Left ventricle myocardium inferior (tissue), 1 donor: ENCODE measurements around the gene GSC. TPM values are rescaled to one million over a fixed set of nuclear protein-coding genes. Genes with fewer than 3 reads are reported as not detected.

Experiments
- DNase-seq: peaks from one replicate; pipeline ENCODE4 v3.0.0-alpha.2; 2020
- H3K27ac ChIP-seq: fragments of 200-600 bp; replicated peaks from 2 replicates; pipeline ENCODE4 v1.8.0; 2021
- H3K27me3 ChIP-seq: fragments of 200-600 bp; 2 replicates; pipeline ENCODE4 v1.8.0; 2021; ENCODE audit warnings: low read depth
- H3K36me3 ChIP-seq: fragments of 200-600 bp; 2 replicates; pipeline ENCODE4 v1.8.0; 2021
- H3K4me1 ChIP-seq: fragments of 200-600 bp; 2 replicates; pipeline ENCODE4 v1.8.0; 2021
- H3K4me3 ChIP-seq: fragments of 200-600 bp; 2 replicates; pipeline ENCODE4 v1.8.0; 2021; ENCODE audit warnings: mild to moderate bottlenecking, moderate library complexity
- H3K9me3 ChIP-seq: fragments of 200-600 bp; replicated peaks from 2 replicates; pipeline ENCODE4 v1.8.0; 2021
- CTCF ChIP-seq: fragments of 200-600 bp; IDR thresholded peaks from 2 replicates; pipeline ENCODE4 v1.8.0; 2021; ENCODE audit warnings: antibody characterized with exemption, mild to moderate bottlenecking, borderline replicate concordance
- intact Hi-C: fragments of 100-400 bp; cut with micrococcal nuclease; formaldehyde crosslinking; loops from one replicate; pipeline ENCODE4 v1.11.0; 2022
- total RNA-seq: library from RNA; stranded (reverse); fragmentation: NEBNext Ultra II Directional; extraction: Animal tissue kit (Norgen Biotek cat#: 25700); gene quantifications from one replicate; pipeline ENCODE4 v1.2.1, GENCODE V29; 2021
- donor health status: DM: no; HTN: yes; CAD: no; lungs with severe emphysema.

The GSC gene
- total RNA-seq, 1 donor from 2014 or later, result 0.66 TPM

GRCh38 chr14:94767321-94767878 lies 2.5 kb downstream of the GSC start:
- H3K36me3 ChIP-seq, result no peaks in the 10 kb centered on the region
- DNase-seq, result no peak
- H3K27me3 ChIP-seq, result peaks cover 100% of the 10 kb centered on the region
- TF ChIP-seq CTCF, result no peak
- no peak overlapping the region for H3K27ac ChIP-seq
- no peak overlapping the region for H3K4me3 ChIP-seq
- intact Hi-C loops, result no loop called here
- H3K9me3 ChIP-seq, result no peaks in the 10 kb centered on the region
- H3K4me1 ChIP-seq, result peaks cover 30% of the 10 kb centered on the region

- Histone ChIP-seq H3K9me3 (no peaks in the 10 kb centered on the region), H3K36me3 (no peaks in the 10 kb centered on the region), H3K4me3 (no peak overlapping the region), H3K27ac (no peak overlapping the region), H3K4me1 (peaks cover 15% of the 10 kb centered on the region), H3K27me3 (peaks cover 100% of the 10 kb centered on the region)
- TF ChIP-seq CTCF, result no peak
- DNase-seq, result no peak
- intact Hi-C loops, result no loop called here
Observed at GRCh38 chr14:94764573-94764972, 5.3 kb downstream of the GSC start.

GRCh38 chr14:94762431-94762830 lies 7.5 kb downstream of the GSC start:
- Histone ChIP-seq H3K27me3 (peaks cover 100% of the 10 kb centered on the region), H3K27ac (peak overlapping the region; percentile 38)
- no peak for TF ChIP-seq CTCF

GRCh38 chr14:94761997-94762377 lies 7.9 kb downstream of the GSC start:
- no peaks in the 10 kb centered on the region for H3K36me3 ChIP-seq
- H3K4me1 ChIP-seq, result no peaks in the 10 kb centered on the region
- intact Hi-C loops, result no loop called here
- no peak for TF ChIP-seq CTCF
- peak overlapping the region; percentile 38 for H3K27ac ChIP-seq
- DNase-seq, result no peak
- no peaks in the 10 kb centered on the region for H3K9me3 ChIP-seq
- H3K4me3 ChIP-seq, result no peak overlapping the region
- H3K27me3 ChIP-seq, result peaks cover 100% of the 10 kb centered on the region

More at GRCh38 chr14:94762431-94762830, 7.5 kb downstream of the GSC start:
- no peak for DNase-seq
- intact Hi-C loops, result no loop called here
- Histone ChIP-seq H3K4me3 (no peak overlapping the region), H3K9me3 (no peaks in the 10 kb centered on the region), H3K4me1 (no peaks in the 10 kb centered on the region), H3K36me3 (no peaks in the 10 kb centered on the region)

- H3K27ac ChIP-seq, result peak overlapping the region; percentile 38
- no peak for TF ChIP-seq CTCF
- no peaks in the 10 kb centered on the region for H3K4me1 ChIP-seq
- DNase-seq, result no peak
- no peaks in the 10 kb centered on the region for H3K9me3 ChIP-seq
- H3K27me3 ChIP-seq, result peaks cover 98% of the 10 kb centered on the region
- H3K4me3 ChIP-seq, result no peak overlapping the region
- no peaks in the 10 kb centered on the region for H3K36me3 ChIP-seq
- intact Hi-C loops, result no loop called here
Observed at GRCh38 chr14:94761348-94761996, 8.4 kb downstream of the GSC start.
